KMS-11 (cell line): ENCODE measurements around the gene CMTM6.
"Not testable (repeated sequence)": the region's sequence is repeated elsewhere in the genome, so short reads cannot be mapped to it uniquely, and the experiment has no call there.

Experiments
- H2AFZ ChIP-seq: fragments of 200-600 bp; sonication (generic); 2 replicates; pipeline ENCODE4 v1.6.1; 2016; ENCODE audit warnings: antibody characterized with exemption, mixed run types, low read depth
- H3K27ac ChIP-seq: fragments of 200-600 bp; sonication (generic); 2 replicates; pipeline ENCODE4 v1.6.1; 2016; ENCODE audit warnings: mild to moderate bottlenecking, mixed run types
- H3K27me3 ChIP-seq: fragments of 200-600 bp; sonication (generic); 2 replicates; pipeline ENCODE4 v1.6.1; 2017; ENCODE audit warnings: mild to moderate bottlenecking, low read depth, mixed run types, moderate library complexity; ENCODE audit not compliant: insufficient read depth
- H3K36me3 ChIP-seq: fragments of 200-600 bp; sonication (generic); 2 replicates; pipeline ENCODE4 v1.6.1; 2017; ENCODE audit warnings: mild to moderate bottlenecking, mixed run types; ENCODE audit not compliant: insufficient read depth
- H3K4me1 ChIP-seq: fragments of 200-600 bp; sonication (generic); 2 replicates; pipeline ENCODE4 v1.6.1; 2016; ENCODE audit warnings: mild to moderate bottlenecking, low read depth, mixed run types; ENCODE audit not compliant: poor library complexity, severe bottlenecking
- H3K4me2 ChIP-seq: fragments of 200-600 bp; sonication (generic); 2 replicates; pipeline ENCODE4 v1.7.0; 2016; ENCODE audit warnings: mild to moderate bottlenecking, mixed run types
- H3K4me3 ChIP-seq: fragments of 200-600 bp; sonication (generic); IDR thresholded peaks from 2 replicates; pipeline ENCODE4 v1.6.1; 2017; ENCODE audit warnings: low read depth, low read length, mixed read lengths; ENCODE audit not compliant: insufficient read depth
- H3K79me2 ChIP-seq: fragments of 200-600 bp; sonication (generic); 2 replicates; pipeline ENCODE4 v1.6.1; 2016; ENCODE audit warnings: low read depth, mixed run types; ENCODE audit not compliant: insufficient read depth
- H3K9ac ChIP-seq: fragments of 200-600 bp; sonication (generic); 2 replicates; pipeline ENCODE4 v1.6.1; 2016; ENCODE audit warnings: mild to moderate bottlenecking, mixed run types
- H4K20me1 ChIP-seq: fragments of 200-600 bp; sonication (generic); 2 replicates; pipeline ENCODE4 v1.6.1; 2016; ENCODE audit warnings: mild to moderate bottlenecking, mixed run types; ENCODE audit not compliant: insufficient read depth
- TF ChIP-seq, protein P1 (sequence below): fragments of 200-600 bp; sonication (generic); conservative IDR thresholded peaks from 2 replicates; pipeline ENCODE4 v1.6.1; 2017; ENCODE audit warnings: low read depth, mild to moderate bottlenecking, antibody characterized with exemption, low read length, moderate library complexity, mixed read lengths

The CMTM6 gene

DNA sequence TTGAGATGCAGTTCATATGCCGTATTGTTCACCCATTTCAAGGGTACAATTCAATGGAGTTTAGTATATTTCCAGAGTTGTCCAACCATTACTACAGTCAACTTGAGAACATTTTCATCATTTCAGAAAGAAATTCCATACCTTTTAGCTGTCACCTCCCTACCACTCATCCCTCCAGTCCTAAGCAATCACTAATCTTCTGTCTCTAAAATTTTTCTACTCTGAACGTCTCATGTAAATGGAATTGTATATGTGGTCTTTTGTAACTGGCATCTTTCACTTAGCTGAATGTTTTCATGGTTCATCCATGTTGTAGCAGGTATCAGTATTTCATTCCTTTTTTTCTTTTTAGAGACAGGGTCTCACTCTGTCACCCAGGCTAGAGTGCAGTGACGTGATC lies 59.9 kb downstream of the CMTM6 start:
- H2AFZ ChIP-seq: no peak overlapping the region
- no peak overlapping the region for H3K9ac ChIP-seq
- H3K36me3 ChIP-seq: no peaks in the 10 kb centered on the region
- H3K27ac ChIP-seq: no peak overlapping the region
- no peaks in the 10 kb centered on the region for H3K27me3 ChIP-seq
- H3K4me2 ChIP-seq: no peak overlapping the region
- TF ChIP-seq, protein P1, sequence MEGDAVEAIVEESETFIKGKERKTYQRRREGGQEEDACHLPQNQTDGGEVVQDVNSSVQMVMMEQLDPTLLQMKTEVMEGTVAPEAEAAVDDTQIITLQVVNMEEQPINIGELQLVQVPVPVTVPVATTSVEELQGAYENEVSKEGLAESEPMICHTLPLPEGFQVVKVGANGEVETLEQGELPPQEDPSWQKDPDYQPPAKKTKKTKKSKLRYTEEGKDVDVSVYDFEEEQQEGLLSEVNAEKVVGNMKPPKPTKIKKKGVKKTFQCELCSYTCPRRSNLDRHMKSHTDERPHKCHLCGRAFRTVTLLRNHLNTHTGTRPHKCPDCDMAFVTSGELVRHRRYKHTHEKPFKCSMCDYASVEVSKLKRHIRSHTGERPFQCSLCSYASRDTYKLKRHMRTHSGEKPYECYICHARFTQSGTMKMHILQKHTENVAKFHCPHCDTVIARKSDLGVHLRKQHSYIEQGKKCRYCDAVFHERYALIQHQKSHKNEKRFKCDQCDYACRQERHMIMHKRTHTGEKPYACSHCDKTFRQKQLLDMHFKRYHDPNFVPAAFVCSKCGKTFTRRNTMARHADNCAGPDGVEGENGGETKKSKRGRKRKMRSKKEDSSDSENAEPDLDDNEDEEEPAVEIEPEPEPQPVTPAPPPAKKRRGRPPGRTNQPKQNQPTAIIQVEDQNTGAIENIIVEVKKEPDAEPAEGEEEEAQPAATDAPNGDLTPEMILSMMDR: no peak
- no peaks in the 10 kb centered on the region; the same call in 1 of the 2 replicates for H3K79me2 ChIP-seq
- H3K4me3 ChIP-seq: no peak overlapping the region
- peaks cover 30% of the 10 kb centered on the region for H3K4me1 ChIP-seq
- no peaks in the 10 kb centered on the region for H4K20me1 ChIP-seq

DNA sequence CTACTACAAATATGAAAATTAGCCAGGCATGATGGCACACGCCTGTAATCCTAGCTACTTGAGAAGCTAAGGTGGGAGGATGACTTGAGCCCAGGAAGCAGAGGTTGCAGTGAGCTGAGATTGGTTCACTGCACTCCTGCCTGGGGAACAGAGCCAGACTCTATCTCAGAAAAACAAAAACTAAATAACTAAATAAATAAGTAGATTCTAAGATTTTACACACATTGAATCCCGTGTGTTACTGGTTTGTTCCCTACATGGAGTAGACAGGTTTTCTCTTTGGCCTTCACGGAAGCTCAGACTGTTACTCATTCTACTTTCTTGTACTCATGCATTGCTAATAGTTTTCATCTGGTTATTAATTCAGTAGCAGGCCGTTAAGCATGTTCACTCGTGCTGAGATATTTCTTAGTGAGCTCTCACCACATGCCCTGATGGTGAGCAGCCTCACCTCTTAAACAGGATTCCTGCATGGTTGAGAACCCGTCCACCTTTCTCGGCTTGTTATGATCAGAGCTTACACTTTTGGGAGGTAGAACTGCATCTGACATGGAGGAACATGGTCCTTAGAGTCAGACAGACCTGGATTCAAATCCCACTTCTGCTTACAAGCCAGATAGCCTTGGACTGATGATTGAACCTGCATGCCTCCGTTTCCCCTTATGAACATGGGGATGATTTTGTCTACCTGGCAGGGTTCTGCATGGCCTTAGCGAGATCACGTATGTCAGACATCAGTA lies 61.9 kb downstream of the CMTM6 start:
- TF ChIP-seq, protein P1: no peak
- peaks cover 50% of the 10 kb centered on the region for H3K4me1 ChIP-seq
- no peak overlapping the region for H3K4me2 ChIP-seq
- no peaks in the 10 kb centered on the region for H3K36me3 ChIP-seq
- no peaks in the 10 kb centered on the region for H4K20me1 ChIP-seq
- no peak overlapping the region for H2AFZ ChIP-seq
- H3K27me3 ChIP-seq: no peaks in the 10 kb centered on the region
- H3K4me3 ChIP-seq: no peak overlapping the region
- peaks cover 2% of the 10 kb centered on the region; the same call in 1 of the 2 replicates for H3K79me2 ChIP-seq
- H3K27ac ChIP-seq: no peak overlapping the region
- no peak overlapping the region for H3K9ac ChIP-seq

DNA sequence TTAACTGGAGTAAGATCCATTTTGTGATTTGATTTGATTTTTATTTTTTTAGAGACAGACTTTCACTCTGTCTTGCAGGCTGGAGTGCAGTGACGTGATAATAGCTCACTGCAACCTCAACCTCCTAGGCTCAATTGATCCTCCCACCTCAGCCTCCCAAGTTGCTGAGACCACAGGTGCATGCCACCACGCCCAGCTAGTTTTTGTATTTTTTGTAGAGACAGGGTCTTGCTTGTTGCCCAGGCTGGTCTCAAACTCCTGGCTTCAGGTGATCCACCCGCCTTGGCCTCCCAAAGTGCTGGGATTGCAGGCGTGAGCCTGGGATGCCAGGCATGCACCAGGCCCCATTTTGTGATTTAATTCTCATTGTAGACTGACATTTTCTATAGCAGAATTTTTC lies 63.2 kb downstream of the CMTM6 start:
- H2AFZ ChIP-seq, H3K4me2 ChIP-seq, H3K9ac ChIP-seq, H3K27me3 ChIP-seq, H3K4me3 ChIP-seq, H3K36me3 ChIP-seq, H4K20me1 ChIP-seq: not testable (repeated sequence)
- Histone ChIP-seq H3K79me2 (peaks cover 16% of the 10 kb centered on the region; the same call in 1 of the 2 replicates), H3K4me1 (peaks cover 63% of the 10 kb centered on the region), H3K27ac (0 out of 2 replicates have a peak overlapping the region, but pooled peaks have one; percentile 19)

DNA sequence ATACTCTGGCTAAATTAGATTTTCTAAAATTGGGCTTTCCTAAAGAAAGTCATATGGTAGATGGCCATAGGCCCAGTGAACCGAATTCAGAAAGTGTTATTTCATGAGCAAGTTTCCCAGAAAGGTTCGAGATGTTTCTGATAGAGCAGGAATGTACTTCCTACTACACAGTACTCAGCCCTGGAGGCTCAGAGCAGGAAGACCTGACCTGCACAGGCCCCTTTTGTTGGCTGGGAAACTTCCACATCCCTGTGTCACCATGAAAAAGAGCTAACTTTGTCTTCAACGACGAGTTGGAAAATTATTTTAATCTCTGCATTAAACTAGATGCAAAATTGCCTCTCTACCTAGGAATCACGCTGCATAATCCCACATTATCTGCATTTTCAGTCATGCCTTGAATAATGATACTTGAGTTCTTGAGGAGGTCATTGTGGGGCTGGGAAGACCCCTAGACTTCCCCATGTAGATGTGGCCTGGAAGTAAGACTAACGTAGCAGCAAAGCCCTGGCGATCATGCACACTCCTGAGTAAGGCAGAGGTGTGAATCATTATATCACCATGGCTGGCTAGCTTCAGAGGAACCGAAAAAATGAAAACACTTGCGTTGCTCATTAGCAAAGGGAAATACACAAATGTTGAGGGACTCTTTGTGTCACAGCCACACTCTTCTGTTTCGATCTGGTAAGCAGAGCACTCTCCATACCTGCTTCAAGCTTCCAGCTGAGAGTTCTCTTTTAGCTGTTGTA lies 63.9 kb downstream of the CMTM6 start:
- H3K4me3 ChIP-seq: no peak overlapping the region
- H3K79me2 ChIP-seq: peaks cover 22% of the 10 kb centered on the region; the same call in 1 of the 2 replicates
- peak overlapping the region; percentile 29; the same call in 1 of the 2 replicates for H3K4me2 ChIP-seq
- H3K36me3 ChIP-seq: no peaks in the 10 kb centered on the region
- TF ChIP-seq, protein P1: no peak
- no peak overlapping the region for H3K9ac ChIP-seq
- no peaks in the 10 kb centered on the region for H3K27me3 ChIP-seq
- H3K4me1 ChIP-seq: peaks cover 70% of the 10 kb centered on the region
- 0 out of 2 replicates have a peak overlapping the region, but pooled peaks have one; percentile 19 for H3K27ac ChIP-seq
- no peaks in the 10 kb centered on the region for H4K20me1 ChIP-seq
- no peak overlapping the region for H2AFZ ChIP-seq

DNA sequence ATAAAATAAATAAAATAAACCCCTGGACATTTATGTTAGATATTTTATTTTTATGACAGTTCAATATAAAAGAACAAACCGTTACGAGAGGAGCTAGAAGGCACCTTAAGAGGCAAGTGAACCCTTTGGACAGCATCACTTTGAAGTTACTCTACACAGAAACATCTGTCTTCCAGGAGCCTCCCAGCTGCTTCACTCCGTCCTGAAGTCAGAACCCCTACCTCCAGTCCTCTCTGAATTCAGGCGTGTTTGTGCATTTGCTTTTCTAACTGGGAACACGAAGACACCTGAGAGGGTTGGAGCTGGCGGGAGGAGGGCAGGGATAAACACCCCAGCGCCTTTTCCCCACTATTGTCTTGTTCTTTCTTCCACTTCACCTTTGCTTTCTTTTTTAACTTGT lies 64.8 kb downstream of the CMTM6 start:
- peaks cover 71% of the 10 kb centered on the region for H3K4me1 ChIP-seq
- H3K27me3 ChIP-seq: no peaks in the 10 kb centered on the region
- H3K9ac ChIP-seq: no peak overlapping the region
- peaks cover 22% of the 10 kb centered on the region; the same call in 1 of the 2 replicates for H3K79me2 ChIP-seq
- H3K4me3 ChIP-seq: no peak overlapping the region
- H4K20me1 ChIP-seq: no peaks in the 10 kb centered on the region
- H3K27ac ChIP-seq: no peak overlapping the region
- no peaks in the 10 kb centered on the region for H3K36me3 ChIP-seq
- H3K4me2 ChIP-seq: no peak overlapping the region
- no peak overlapping the region for H2AFZ ChIP-seq
- TF ChIP-seq, protein P1: no peak
